ENCODE data around the gene NRCAM. TPM values are rescaled to one million over a fixed set of nuclear protein-coding genes. Genes with fewer than 3 reads are reported as not detected.

Gene NRCAM
- polyA plus RNA-seq, 2 of the 4 experiments (the other 2 are of a cell fraction): 129 to 210 TPM

DNA sequence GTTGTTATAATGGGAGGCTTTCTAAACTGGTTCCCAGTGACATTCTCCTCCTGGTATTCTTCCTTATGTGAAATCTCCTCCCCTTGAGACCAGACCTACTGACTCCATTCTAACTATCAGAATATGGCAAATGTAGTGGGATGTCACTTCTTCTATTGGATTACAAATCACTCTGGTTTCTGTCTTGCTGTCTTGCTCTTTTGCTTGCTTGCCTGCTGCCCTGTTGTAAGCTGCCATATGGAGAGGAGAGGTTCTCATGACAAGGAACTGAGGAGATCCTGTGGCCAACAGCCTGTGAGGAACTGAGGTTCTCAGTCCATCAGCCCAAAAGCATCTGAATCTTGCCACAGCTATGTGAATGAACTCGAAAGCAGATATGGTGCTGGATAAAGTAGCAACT, 4.7 kb upstream of the NRCAM start:
- H3K9me3 ChIP-seq: no peaks in the 10 kb centered on the region
- no peak for ATAC-seq
- H3K4me2 ChIP-seq: no peak overlapping the region
- no peak overlapping the region for H3K4me3 ChIP-seq
- ChIA-PET POLR2A (no interaction called here), CTCF (interaction anchor here (0.6 to 2.8 kb wide), 10 partner anchors 9 to 587 kb away, joined by 3 to 23 read pairs (median 4); no protein-coding TSS in a partner anchor)
- peaks cover 23% of the 10 kb centered on the region for H3K4me1 ChIP-seq
- DNase-seq (ENCODE audit: low read depth in 1 of 2, low spot score in 1 of 2): no peak
- FAIRE-seq: no peak
- peak overlapping the region; percentile 4 to 13; a peak in 2 of 6 replicates for H3K27ac ChIP-seq
- TF ChIP-seq ZC3H11A (IDR thresholded peaks at IDR 0.05) (no peak), CBX8 (IDR thresholded peaks at IDR 0.05) (no peak), CHD4 (IDR thresholded peaks at IDR 0.05; ENCODE audit: borderline replicate concordance) (no peak), HOXB13 (CRISPR knock-in tag; IDR thresholded peaks at IDR 0.05; ENCODE audit: low read depth) (no peak), ESRRA (IDR thresholded peaks at IDR 0.05; ENCODE audit: borderline replicate concordance, low read length) (no peak), KDM1A (IDR thresholded peaks at IDR 0.05; ENCODE audit: low read depth) (no peak), MYC (IDR thresholded peaks at IDR 0.05; ENCODE audit: borderline replicate concordance, low read length) (no peak), POLR2A (IDR thresholded peaks at IDR 0.05; ENCODE audit: low read length) (no peak), JUN (IDR thresholded peaks at IDR 0.05) (no peak), EHF (CRISPR knock-in tag; IDR thresholded peaks at IDR 0.05) (no peak), MAZ (IDR thresholded peaks at IDR 0.05; ENCODE audit: borderline replicate concordance, low read depth, low read length) (no peak), BCL3 (IDR thresholded peaks at IDR 0.05) (no peak), SMC3 (IDR thresholded peaks at IDR 0.05) (no peak), GATA3 (IDR thresholded peaks at IDR 0.05; ENCODE audit: borderline replicate concordance) (no peak), MAFK (IDR thresholded peaks at IDR 0.05; ENCODE audit: partially characterized antibody) (no peak), MAX (IDR thresholded peaks at IDR 0.05) (no peak)
- WGBS (ENCODE audit: missing lambda C conversion rate): 85% methylated on average over 1 of the region's 1 CpG

- FAIRE-seq (peak; percentile 86), ATAC-seq (peak in 1 of 2 experiments; percentile 36; a peak in 3 of 6 replicates), DNase-seq (ENCODE audit: low read depth in 1 of 2, low spot score in 1 of 2) (peak; percentile 55 to 63)
- no peak overlapping the region for H3K4me3 ChIP-seq
- peak overlapping the region; percentile 44 to 48; a peak in 3 of 6 replicates for H3K27ac ChIP-seq
- TF ChIP-seq EP300 (IDR thresholded peaks at IDR 0.05) (no peak), RAD21 (conservative IDR thresholded peaks at IDR 0.05 in 1 of 2, IDR thresholded peaks at IDR 0.05 in 1 of 2) (peak; percentile 81 to 85), MAX (IDR thresholded peaks at IDR 0.05) (0 out of 2 replicates have a peak, but pooled peaks have one; percentile 28), SMC3 (IDR thresholded peaks at IDR 0.05) (peak; percentile 88), RFX5 (IDR thresholded peaks at IDR 0.05) (no peak), MAFK (IDR thresholded peaks at IDR 0.05; ENCODE audit: partially characterized antibody) (no peak)
- TF ChIP-seq, protein P1, sequence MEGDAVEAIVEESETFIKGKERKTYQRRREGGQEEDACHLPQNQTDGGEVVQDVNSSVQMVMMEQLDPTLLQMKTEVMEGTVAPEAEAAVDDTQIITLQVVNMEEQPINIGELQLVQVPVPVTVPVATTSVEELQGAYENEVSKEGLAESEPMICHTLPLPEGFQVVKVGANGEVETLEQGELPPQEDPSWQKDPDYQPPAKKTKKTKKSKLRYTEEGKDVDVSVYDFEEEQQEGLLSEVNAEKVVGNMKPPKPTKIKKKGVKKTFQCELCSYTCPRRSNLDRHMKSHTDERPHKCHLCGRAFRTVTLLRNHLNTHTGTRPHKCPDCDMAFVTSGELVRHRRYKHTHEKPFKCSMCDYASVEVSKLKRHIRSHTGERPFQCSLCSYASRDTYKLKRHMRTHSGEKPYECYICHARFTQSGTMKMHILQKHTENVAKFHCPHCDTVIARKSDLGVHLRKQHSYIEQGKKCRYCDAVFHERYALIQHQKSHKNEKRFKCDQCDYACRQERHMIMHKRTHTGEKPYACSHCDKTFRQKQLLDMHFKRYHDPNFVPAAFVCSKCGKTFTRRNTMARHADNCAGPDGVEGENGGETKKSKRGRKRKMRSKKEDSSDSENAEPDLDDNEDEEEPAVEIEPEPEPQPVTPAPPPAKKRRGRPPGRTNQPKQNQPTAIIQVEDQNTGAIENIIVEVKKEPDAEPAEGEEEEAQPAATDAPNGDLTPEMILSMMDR (IDR thresholded peaks at IDR 0.05): peak; percentile 83
- no peaks in the 10 kb centered on the region for H3K9me3 ChIP-seq
- WGBS (ENCODE audit: missing lambda C conversion rate): 28% methylated on average over 3 of the region's 3 CpGs
- peaks cover 23% of the 10 kb centered on the region for H3K4me1 ChIP-seq
- H3K4me2 ChIP-seq: peak overlapping the region; percentile 18; the same call in 2 of the 3 replicates
- ChIA-PET CTCF (interaction anchor here (0.6 to 3.9 kb wide), 21 partner anchors 8 to 395 kb away, joined by 3 to 23 read pairs (median 4); no protein-coding TSS in a partner anchor), POLR2A (no interaction called here)
Observed at GRCh38 chr7:108459922-108460551, 3.8 kb upstream of the NRCAM start.

GRCh38 chr7:108457871-108458270, 1.6 kb upstream of the NRCAM start:
- DNase-seq (ENCODE audit: low read depth in 1 of 2, low spot score in 1 of 2) (no peak), FAIRE-seq (no peak), ATAC-seq (no peak)
- Histone ChIP-seq H3K4me2 (no peak overlapping the region), H3K9me3 (no peaks in the 10 kb centered on the region), H3K27ac (peak overlapping the region; percentile 90 to 96; a peak in 2 of 6 replicates), H3K4me1 (peaks cover 37% of the 10 kb centered on the region), H3K4me3 (no peak overlapping the region)
- TF ChIP-seq JUN (IDR thresholded peaks at IDR 0.05): no peak
- no peak for TF ChIP-seq RCOR1 (IDR thresholded peaks at IDR 0.05; ENCODE audit: low read depth, low read length)
- TF ChIP-seq RARB (CRISPR knock-in tag; IDR thresholded peaks at IDR 0.05): no peak
- TF ChIP-seq SREBF2 (IDR thresholded peaks at IDR 0.05): no peak
- TF ChIP-seq HOXB13 (CRISPR knock-in tag; IDR thresholded peaks at IDR 0.05; ENCODE audit: low read depth): no peak
- no peak for TF ChIP-seq KDM5A (IDR thresholded peaks at IDR 0.05)
- no peak for TF ChIP-seq ZFP36 (IDR thresholded peaks at IDR 0.05; ENCODE audit: borderline replicate concordance, partially characterized antibody)
- ChIA-PET POLR2A (no interaction called here), CTCF (interaction anchor here (1.9 to 3.9 kb wide), 2 partner anchors 10 to 277 kb away, joined by 7 to 16 read pairs; no protein-coding TSS in a partner anchor)
